Type B pancreatic cell (in vitro differentiated cells): ENCODE data around the gene STPG4. TPM values are rescaled to one million over a fixed set of nuclear protein-coding genes. Genes with fewer than 3 reads are reported as not detected.

Experiments
- DNase-seq: peaks from one replicate; pipeline ENCODE4 v3.0.0; 2021; ENCODE audit warnings: mixed read lengths; ENCODE audit not compliant: unreplicated experiment; ENCODE audit errors: extremely low spot score
- H3K27ac Mint-ChIP-seq: 2 replicates; pipeline ENCODE4 v1.8.0; 2021; ENCODE audit warnings: mild to moderate bottlenecking, mixed read lengths
- H3K27me3 Mint-ChIP-seq: 2 replicates; pipeline ENCODE4 v1.8.0; 2021; ENCODE audit warnings: mixed read lengths
- H3K36me3 Mint-ChIP-seq: 2 replicates; pipeline ENCODE4 v1.8.0; 2021; ENCODE audit warnings: mixed read lengths
- H3K4me1 Mint-ChIP-seq: one replicate; pipeline ENCODE4 v1.8.0; 2021; ENCODE audit warnings: mixed read lengths; ENCODE audit not compliant: unreplicated experiment
- H3K4me3 Mint-ChIP-seq: 2 replicates; pipeline ENCODE4 v1.8.0; 2021; ENCODE audit warnings: mild to moderate bottlenecking, mixed read lengths
- H3K9me3 Mint-ChIP-seq: 2 replicates; pipeline ENCODE4 v1.8.0; 2021; ENCODE audit warnings: mixed read lengths
- total RNA-seq: library from RNA; stranded (reverse); gene quantifications from 2 replicates; pipeline ENCODE4 v1.2.1, GENCODE V29; 2021; ENCODE audit warnings: low replicate concordance
- TF ChIP-seq, protein P1 (sequence below): fragments of 200-600 bp; sonication (generic); conservative IDR thresholded peaks from 2 replicates; pipeline ENCODE4 v1.5.0; 2021; ENCODE audit warnings: antibody characterized with exemption, mild to moderate bottlenecking

The STPG4 gene
- total RNA-seq, 1 donor from 2014 or later = 0.36 TPM

DNA sequence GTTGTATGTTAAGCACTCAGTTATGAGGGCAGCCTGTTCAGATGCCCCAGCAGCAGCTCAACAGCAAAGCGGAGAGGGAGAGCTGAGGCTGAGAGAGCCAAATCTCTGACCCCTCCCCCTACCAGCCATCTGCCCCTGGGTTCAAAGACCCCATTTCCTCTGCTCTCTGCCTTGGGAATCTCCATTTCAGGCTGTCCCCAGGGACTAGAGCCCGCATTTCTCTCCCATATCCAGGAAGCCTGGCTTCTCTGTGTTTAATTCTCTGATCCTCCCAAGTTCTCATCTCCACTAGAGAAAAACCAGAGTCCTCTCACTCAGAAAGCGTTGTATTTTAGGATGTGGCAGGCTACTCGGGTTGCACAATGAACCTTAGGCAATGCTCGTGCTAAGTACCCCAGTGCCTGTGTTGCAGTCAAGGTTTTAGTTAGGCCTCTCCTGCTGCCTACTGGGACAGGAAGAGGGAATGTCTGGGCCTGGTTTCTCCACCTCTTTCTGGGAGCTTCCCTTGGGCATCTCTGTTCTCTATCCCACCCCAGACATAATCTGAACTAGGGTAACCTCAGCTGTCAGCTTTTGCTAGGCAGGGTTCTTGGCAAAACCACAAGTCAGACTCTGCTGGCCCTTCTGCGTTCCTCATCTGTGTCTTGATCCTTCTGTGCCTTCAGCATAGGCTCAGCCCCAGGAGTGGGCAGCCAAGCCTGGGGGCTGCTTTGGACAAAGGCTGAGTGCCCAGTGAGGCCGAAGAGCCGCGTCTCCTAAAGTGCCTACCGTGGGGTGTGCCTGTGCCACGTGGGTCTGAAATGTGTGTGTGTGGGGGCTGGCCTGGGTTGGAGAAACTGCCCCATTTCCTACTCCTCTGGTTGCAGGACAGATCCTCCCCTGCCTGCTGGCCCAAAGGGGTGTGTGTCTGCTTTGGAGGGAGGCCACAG is 96.8 kb downstream of the STPG4 start:
- H3K27ac Mint-ChIP-seq = peak overlapping the region; percentile 72
- H3K27me3 Mint-ChIP-seq = no peaks in the 10 kb centered on the region
- no peak for DNase-seq
- TF ChIP-seq, protein P1, sequence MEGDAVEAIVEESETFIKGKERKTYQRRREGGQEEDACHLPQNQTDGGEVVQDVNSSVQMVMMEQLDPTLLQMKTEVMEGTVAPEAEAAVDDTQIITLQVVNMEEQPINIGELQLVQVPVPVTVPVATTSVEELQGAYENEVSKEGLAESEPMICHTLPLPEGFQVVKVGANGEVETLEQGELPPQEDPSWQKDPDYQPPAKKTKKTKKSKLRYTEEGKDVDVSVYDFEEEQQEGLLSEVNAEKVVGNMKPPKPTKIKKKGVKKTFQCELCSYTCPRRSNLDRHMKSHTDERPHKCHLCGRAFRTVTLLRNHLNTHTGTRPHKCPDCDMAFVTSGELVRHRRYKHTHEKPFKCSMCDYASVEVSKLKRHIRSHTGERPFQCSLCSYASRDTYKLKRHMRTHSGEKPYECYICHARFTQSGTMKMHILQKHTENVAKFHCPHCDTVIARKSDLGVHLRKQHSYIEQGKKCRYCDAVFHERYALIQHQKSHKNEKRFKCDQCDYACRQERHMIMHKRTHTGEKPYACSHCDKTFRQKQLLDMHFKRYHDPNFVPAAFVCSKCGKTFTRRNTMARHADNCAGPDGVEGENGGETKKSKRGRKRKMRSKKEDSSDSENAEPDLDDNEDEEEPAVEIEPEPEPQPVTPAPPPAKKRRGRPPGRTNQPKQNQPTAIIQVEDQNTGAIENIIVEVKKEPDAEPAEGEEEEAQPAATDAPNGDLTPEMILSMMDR = no peak
- no peak overlapping the region for H3K4me3 Mint-ChIP-seq
- peaks cover 47% of the 10 kb centered on the region for H3K4me1 Mint-ChIP-seq
- no peaks in the 10 kb centered on the region for H3K9me3 Mint-ChIP-seq
- H3K36me3 Mint-ChIP-seq = peaks cover 6% of the 10 kb centered on the region

DNA sequence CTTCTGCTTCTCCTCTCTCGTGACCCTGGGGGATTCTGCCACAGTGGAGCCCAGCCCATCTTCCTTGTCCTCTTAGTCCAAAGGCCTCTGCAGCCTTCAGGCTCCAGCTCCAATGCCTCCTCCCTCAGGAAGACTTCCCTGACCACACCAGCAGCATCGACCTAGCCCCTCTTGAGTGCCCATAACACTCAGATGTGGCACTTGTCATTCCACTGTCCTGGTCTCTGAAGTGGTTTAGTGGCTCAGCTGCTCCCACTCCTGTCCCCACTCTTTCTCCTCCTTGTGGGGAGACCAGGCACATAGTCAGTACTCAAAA is 97.5 kb downstream of the STPG4 start:
- Mint-ChIP-seq H3K27me3 (no peaks in the 10 kb centered on the region), H3K27ac (peak overlapping the region; percentile 72), H3K4me3 (no peak overlapping the region), H3K4me1 (peaks cover 41% of the 10 kb centered on the region), H3K36me3 (peaks cover 6% of the 10 kb centered on the region), H3K9me3 (no peaks in the 10 kb centered on the region)
- no peak for DNase-seq
- TF ChIP-seq, protein P1 = no peak

DNA sequence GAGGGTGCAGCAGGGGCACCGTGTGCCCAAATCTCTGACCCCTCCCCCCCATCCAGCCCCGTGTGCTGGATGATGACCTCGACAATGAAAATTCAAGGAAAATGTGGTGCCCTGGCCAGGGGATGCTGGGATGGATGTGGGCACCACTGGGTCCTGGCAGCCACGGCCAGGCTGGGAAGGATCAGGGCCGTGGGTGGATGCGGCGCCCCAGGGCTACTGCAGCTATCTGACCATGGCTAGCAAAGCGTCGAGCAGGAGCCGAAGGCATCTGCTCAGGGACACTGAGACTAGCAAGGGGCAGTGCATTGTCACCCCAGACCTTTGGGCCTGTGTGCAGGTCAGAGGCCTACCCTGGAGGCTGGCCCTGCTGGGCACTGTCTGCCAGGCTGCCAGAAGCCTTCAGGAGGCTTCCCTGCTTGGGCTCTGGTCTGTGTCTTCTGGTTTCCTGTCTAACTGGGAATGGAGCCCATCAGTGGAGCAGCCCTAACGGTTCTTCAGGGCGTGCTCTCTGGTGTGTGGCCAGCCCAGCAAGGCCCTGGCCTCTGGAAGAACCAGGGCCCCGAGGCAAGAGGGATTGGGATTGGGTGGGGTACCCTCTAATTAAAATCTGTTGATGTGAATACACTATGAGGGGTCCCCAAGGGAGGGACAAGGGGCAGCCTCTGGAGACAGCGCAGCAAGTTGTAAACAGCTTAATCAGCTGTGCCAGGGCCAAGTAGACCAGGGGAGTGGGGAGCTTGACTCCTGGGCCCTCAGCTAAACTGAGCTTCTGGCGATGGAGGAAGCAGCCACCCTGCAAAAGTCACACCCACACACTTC is 98.0 kb downstream of the STPG4 start:
- H3K36me3 Mint-ChIP-seq = peaks cover 6% of the 10 kb centered on the region
- no peaks in the 10 kb centered on the region for H3K9me3 Mint-ChIP-seq
- DNase-seq = no peak
- peak overlapping the region; percentile 67 for H3K4me3 Mint-ChIP-seq
- no peaks in the 10 kb centered on the region for H3K27me3 Mint-ChIP-seq
- H3K27ac Mint-ChIP-seq = peak overlapping the region; percentile 72
- H3K4me1 Mint-ChIP-seq = peaks cover 35% of the 10 kb centered on the region
- TF ChIP-seq, protein P1 = no peak

DNA sequence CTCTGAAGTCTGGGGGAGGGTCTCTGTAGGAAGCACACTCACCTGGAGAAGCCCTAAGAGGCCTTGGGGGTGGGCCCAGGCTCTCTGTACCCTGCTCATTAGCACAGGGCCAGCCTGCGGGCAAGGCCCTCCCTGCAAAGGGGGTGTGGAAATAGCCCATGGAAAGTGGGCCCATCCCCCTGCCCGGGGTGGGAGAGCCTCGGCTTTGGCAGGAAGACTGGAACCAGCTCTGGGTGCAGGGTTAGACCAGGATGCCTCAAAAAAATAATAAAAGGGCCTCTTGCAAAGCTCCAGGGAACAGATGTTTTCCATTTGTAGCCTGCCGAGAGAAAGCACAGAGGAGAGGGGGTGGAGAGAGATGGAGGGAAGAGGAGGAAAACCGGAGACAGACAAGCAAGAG is 98.7 kb downstream of the STPG4 start:
- H3K9me3 Mint-ChIP-seq = no peaks in the 10 kb centered on the region
- no peaks in the 10 kb centered on the region for H3K27me3 Mint-ChIP-seq
- H3K4me3 Mint-ChIP-seq = peak overlapping the region; percentile 67
- TF ChIP-seq, protein P1 = no peak
- peak overlapping the region; percentile 69 for H3K27ac Mint-ChIP-seq
- peaks cover 30% of the 10 kb centered on the region for H3K4me1 Mint-ChIP-seq
- no peak for DNase-seq
- peaks cover 6% of the 10 kb centered on the region for H3K36me3 Mint-ChIP-seq

DNA sequence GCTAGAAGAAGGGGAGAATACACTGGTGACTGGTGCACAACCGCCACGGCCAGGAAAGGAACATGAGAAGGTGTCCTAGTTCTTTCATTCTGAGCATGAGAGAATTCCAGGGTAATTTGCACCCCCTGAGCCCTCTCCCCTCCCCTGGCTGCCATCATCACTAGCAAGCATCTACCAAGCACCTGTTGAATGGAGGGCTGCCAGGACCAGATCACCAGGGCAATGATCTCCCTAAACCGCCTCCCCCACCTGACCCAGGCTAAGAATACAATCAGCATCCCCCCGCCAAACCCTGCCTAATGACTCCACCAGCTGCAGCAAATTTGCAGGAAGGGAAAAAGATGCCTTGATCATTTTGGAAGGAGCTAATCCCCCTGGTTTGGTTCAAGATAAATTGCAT is 100.2 kb downstream of the STPG4 start:
- no peak overlapping the region for H3K4me3 Mint-ChIP-seq
- peaks cover 30% of the 10 kb centered on the region for H3K4me1 Mint-ChIP-seq
- peaks cover 6% of the 10 kb centered on the region for H3K36me3 Mint-ChIP-seq
- DNase-seq = no peak
- H3K27me3 Mint-ChIP-seq = no peaks in the 10 kb centered on the region
- no peaks in the 10 kb centered on the region for H3K9me3 Mint-ChIP-seq
- no peak overlapping the region for H3K27ac Mint-ChIP-seq
- TF ChIP-seq, protein P1 = no peak
